GM23248 (cell line): Measurements from ENCODE around the gene KLF13.

Experiments used
- EZH2 ChIP-seq: fragments of 200-600 bp; sonication (generic); IDR thresholded peaks from 2 replicates; pipeline ENCODE4 v1.6.1; 2018; ENCODE audit warnings: antibody characterized with exemption, mild to moderate bottlenecking; ENCODE audit not compliant: insufficient read depth, poor library complexity, severe bottlenecking
- EZH2phosphoT487 ChIP-seq: fragments of 200-600 bp; sonication (generic); IDR thresholded peaks from 2 replicates; pipeline ENCODE4 v1.6.1; 2018; ENCODE audit warnings: antibody characterized with exemption, moderate library complexity, mild to moderate bottlenecking, low read depth; ENCODE audit not compliant: insufficient read depth

- TF ChIP-seq EZH2 (no peak), EZH2phosphoT487 (no peak)
These were observed 62.9 kb downstream of the KLF13 start for GRCh38 chr15:31389576-31389975.
